Germinal center (tissue), 1 donor: Measurements from ENCODE around the gene MYBPC2.

Source experiments
- DNase-seq: peaks from one replicate; pipeline ENCODE4 v3.0.0; 2012; ENCODE audit warnings: mixed read lengths, low spot score

Gene MYBPC2

DNA sequence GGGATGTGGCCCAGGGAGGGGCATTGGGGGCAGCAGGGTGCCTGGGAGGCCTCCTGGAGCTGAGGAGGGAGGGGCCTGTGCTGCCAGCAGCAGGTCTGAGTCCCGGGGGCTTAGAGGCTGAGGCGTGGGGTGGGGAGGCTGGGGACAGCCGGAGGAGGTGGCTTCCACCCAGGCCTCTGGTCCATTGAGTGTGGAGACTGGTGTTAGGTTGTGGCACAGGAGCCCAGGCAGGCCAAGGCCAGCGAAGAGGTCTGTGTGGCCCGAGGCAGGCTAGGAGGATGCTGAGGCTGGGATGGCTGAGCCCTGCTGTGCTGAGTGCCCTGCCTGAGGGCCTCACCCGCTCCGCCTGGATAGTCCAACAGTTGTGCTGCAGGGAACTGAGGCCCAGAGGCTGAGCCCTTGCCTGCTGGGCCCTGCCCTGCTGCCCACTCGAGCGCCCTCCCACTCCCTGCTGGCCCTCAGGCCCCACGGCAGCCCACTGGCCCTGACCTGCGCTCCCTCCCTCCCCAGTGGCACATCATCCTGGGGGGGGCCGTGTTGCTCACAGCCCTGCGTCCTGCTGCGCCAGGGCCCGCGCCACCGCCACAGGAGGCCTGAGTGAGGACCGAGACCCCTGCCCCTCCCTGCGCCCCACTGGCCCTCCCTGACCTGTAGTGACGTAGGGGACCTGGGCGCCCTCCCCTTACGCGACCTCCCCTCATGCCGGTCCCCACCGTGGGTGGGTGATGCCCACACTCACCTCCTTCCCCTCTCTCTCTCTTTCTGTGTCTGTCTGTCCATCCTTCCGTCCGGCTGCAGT, 48.9 kb downstream of the MYBPC2 start:
- DNase-seq: no peak

DNA sequence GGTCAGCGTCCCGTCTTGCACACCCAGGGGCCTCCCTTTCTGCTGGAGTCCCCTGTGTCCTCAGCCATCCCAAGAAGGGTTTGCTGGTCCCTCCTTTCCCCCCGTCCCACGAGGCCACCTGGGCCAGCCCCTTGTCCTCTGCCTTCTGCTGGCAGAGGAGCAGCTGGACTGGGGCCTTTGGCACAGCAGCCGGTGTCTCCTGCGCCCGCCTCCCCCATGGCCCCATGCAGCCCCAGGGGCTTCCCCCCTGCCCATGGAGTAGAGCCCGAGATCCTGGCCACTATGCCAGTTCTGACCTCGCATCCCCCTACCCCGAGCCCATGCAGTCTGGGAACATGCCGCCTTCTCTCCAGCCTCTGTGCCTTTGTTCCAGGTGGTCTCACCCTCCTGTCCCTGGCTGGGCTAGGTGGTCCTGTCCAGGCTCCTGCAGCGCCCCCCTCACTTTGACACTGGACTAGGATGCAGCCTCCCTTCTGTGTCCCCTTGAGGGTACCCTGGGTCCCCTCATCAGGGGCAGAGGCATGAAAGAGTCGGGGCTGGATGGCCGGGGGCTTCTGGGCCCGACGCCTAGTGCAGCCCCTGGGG, 49.7 kb downstream of the MYBPC2 start:
- no peak for DNase-seq

- DNase-seq: no peak
Observed at GRCh38 chr19:50482916-50483315, 50.2 kb downstream of the MYBPC2 start.

DNA sequence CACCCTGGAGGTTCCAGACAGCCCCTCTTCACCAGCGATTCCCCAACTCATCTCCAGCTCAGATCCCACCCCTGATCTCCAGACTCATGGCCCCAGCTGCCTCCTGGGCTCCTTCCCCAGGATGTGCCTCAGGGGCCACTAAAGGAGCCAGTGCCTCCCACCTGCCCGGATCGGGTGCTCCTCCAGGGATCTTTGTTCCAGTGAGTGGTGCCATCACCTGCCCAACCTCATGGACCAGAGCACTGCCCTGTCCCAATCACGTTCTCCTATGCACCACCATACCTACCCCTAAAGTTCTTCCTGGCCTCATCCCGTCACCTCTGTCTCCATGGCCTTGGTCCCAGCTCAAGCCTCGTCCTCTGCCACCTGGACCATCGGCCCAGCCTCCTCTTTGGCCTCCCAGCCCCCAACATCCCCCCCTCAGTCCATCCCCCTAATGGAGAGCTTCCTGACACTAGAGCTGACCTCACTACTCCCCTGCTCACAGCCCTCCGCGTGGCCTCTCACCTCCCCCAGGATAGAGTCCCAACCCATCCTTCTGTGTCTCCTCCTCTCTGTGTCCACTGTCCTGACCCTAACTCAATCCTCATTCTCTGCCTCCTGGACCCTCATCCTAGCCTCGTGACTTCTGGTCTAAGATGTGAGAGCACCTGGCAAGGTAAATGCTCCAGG, 52.7 kb downstream of the MYBPC2 start:
- DNase-seq: no peak

DNA sequence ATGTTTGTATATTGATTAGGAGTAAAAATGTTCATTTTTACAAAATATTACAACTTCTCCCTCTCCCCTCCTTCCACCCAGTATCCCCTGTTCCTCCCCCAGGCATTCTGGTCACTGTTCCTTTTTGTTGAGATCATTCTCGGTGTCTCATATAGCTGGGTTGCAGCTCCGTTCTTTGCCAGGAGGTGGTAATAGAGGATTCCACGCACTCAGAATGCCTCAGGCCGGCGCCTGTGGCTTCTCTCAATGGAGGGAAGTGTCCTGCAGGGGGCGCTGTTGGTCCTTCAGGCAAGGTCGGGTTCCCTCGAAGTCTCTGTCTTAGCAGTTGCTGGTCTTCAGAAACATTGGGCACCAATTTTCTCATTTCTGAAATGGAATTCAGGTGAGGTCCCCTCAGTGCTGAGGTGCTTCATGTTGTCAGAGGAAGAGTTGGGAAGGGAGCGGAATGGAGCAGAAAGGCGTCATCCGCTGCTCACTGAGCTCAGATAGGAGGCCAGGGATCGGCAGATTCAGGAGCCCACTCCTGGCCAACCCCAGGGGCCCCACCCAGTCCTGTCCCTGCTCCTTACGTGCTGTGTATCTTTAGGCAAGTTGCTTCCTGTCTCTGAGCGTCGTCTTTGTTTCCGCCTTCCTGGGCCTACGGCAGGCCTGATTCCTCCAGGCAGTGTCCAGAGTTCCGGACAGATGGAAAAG, 54.3 kb downstream of the MYBPC2 start:
- DNase-seq: no peak

DNA sequence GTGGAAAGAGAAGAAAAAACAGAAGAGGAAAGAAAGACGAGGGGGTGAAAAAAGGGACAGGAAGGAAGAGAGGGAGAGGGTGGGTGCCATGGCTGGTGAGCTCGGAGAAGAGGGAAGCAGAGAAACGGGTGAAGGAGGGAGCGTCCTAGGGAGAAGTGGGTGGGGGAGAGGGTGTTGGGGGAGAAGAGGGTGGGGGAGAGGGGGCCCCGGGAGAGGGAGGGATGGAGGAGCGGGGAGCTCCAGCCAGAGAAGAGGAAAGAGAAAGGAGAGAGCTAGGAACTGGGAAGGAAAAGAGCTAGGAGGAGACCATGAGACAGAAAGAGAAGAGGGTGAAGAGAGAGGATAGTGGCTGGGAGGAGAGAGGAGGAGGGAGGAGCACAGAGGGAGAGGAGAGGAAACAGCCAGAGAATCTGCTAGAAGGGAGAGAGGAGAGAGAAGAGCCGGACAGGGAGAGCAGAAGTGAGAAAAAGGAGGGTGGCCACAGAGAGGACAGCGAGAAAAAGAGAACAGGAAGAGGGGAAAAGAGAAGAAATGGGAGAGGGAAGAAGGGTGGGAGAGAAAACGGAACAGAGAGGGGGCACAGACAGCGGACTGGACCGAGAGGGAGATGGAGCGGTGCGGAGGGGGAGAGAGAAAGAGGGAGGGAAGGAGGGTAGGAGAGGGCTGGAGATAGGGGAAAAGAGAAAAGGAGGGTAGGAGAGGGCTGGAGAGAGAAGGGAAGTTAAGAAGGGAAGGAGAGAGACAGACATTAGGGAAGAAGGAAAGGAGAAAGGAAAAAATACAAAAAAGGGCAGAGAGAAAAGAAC, 55.9 kb downstream of the MYBPC2 start:
- DNase-seq: no peak

- DNase-seq: no peak
Observed at GRCh38 chr19:50489461-50490011, 56.8 kb downstream of the MYBPC2 start.

DNA sequence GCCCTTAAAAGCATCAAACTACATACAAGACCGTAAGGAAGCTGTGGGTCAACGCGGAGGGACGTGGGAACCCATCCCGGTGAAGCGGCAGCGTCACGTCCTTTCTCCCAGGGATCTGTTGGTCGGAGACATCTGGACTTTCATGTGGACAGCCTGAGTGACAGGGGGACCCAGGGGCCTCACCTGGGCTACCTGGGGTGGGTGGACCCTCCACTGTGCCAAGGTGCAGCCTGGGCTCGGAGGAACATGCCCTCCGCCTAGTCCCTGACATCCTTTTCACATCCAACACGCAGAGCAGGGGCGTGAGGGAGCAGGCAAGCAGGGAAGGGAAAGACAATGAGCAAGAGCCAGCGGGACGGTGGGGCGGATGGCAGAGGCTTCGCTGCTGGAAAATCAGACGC, 57.7 kb downstream of the MYBPC2 start:
- no peak for DNase-seq

DNA sequence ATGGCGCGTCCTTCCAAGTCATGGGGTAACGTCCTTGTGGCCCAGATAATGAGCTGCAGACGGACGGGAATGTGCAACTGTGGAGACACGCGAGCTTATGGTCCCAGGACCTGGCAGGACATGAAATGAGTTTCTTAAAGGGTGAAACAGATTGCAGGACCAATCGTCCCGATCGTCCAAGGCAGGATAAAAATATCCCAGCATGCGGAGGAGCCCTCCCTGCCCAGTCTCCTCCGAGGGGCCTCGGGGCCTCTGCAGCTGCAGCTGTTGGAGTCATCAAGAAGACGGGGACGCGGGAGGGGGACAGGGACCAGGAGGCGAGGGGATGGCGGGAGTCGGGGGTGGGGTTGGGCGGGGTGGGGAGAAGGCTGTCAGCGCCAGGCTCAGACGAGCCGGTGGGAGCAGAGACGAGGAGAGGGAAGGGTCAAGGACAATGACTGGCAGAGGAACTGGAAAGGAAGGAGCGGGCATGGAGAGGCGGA, 58.3 kb downstream of the MYBPC2 start:
- DNase-seq: no peak

GRCh38 chr19:50492303-50493052, 59.8 kb downstream of the MYBPC2 start:
- no peak for DNase-seq

- no peak for DNase-seq
Observed at GRCh38 chr19:50493171-50493570, 60.5 kb downstream of the MYBPC2 start.

GRCh38 chr19:50494186-50495019, 61.7 kb downstream of the MYBPC2 start:
- no peak for DNase-seq

- no peak for DNase-seq
Observed at GRCh38 chr19:50495020-50495531, 62.4 kb downstream of the MYBPC2 start.

DNA sequence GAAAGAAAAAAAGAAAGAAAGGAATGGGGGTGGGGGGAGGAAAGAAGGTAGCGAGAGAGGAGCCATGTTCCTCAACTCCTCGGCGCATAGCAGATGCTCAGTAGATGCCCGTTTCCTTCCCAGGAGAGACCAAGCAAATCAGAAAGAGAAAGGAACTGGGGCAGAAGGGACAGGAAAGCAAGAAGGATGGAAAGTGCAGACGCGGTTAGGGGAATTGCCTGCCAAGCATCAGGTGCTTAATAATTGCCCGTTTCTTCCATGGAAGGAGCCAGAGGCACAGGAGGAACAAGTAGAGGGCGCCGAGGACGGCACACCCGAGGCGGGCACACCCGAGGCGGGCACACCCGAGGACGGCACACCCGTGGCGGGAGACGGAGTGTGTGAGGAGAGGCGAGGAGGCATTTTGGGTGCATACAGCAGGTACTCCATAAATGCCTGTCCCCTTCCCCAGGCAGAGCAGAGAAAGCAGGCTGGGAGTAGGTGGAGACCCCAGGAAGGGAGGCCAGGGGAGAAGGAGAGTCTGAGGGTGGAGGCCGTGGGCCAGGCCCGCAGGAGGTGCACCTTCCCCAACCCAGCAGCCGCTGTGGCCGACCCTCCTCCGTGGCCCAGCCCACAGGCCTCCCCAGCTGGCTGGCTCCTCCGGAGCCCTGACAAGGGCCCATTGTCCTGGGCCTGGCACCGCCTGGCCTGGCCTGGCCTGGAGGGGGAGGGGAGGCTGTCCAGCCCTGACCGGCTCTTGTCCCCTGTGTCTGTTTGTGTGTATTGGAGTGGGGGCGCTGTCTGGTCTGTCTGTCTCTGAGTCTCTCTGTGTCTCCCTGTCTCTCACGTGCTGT, 63.7 kb downstream of the MYBPC2 start:
- no peak for DNase-seq

- no peak for DNase-seq
Observed at GRCh38 chr19:50497022-50497405, 64.3 kb downstream of the MYBPC2 start.

DNA sequence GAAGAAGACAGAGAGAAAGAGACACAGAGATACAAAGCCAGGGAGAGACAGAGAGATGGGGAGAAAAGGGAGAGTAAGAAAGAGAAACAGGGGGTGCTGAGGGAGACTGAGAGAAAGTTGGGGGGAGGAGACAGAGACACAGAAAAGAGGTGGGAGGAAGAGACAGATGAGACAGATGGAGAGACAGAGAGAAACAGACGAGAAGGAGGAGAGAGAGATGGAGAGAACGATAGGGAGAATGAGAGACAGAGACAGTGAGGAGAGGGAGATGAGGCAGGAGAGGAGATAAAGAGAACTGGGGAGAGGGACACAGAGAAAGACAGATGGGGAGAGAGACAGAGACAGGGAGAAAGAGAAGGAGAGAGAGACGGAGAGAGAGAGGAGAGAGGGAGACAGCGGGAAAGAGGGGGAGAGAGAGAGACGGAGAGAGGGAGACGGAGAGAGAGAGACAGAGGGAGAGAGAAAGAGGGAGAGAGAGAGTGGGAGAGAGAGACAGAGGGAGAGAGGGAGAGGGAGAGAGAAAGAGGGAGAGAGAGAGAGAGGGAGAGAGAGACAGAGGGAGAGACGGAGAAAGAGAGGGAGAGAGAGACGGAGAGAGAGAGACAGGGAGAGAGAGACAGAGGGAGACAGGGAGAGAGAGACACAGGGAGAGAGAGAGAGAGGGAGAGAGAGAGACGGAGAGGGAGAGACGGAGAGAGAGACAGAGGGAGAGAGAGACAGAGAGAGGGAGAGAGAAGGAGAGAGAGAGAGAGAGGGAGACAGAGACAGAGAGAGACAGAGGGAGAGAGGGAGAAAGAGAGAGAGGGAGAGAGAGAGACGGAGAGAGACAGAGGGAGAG, 65.7 kb downstream of the MYBPC2 start:
- no peak for DNase-seq

- no peak for DNase-seq
Observed at GRCh38 chr19:50500060-50500752, 67.5 kb downstream of the MYBPC2 start.
